Measurements from ENCODE around the gene SIRT2.
"Not testable (repeated sequence)": the region's sequence is repeated elsewhere in the genome, so short reads cannot be mapped to it uniquely, and the experiment has no call there.

The SIRT2 gene

GRCh38 chr19:38901683-38902082 is 2.3 kb upstream of the SIRT2 start:
- DNase-seq (ENCODE audit: low spot score in 2 of 2), result no peak
- ATAC-seq (replicated peaks; ENCODE audit: extremely low read depth, poor library complexity, severe bottlenecking), result no peak
- Mint-ChIP-seq H3K9me3 (no peaks in the 10 kb centered on the region), H3K4me1 (peaks cover 49% of the 10 kb centered on the region), H3K4me3 (peak overlapping the region; percentile 63), H3K36me3 (ENCODE audit: insufficient read depth) (peaks cover 40% of the 10 kb centered on the region), H3K27ac (ENCODE audit: low read depth) (no peak overlapping the region), H3K27me3 (no peaks in the 10 kb centered on the region)

- Mint-ChIP-seq H3K36me3 (ENCODE audit: insufficient read depth) (peaks cover 35% of the 10 kb centered on the region), H3K9me3 (no peaks in the 10 kb centered on the region), H3K27ac (ENCODE audit: low read depth) (peak overlapping the region; percentile 100), H3K27me3 (no peaks in the 10 kb centered on the region), H3K4me1 (peaks cover 52% of the 10 kb centered on the region), H3K4me3 (peak overlapping the region; percentile 86)
- ATAC-seq (replicated peaks; ENCODE audit: extremely low read depth, poor library complexity, severe bottlenecking) (no peak), DNase-seq (ENCODE audit: low spot score in 2 of 2) (no peak)
Measured at GRCh38 chr19:38900743-38901190, 1.3 kb upstream of the SIRT2 start.

GRCh38 chr19:38900202-38900629 is 798 bp upstream of the SIRT2 start:
- DNase-seq (ENCODE audit: low spot score in 2 of 2) (no peak), ATAC-seq (replicated peaks; ENCODE audit: extremely low read depth, poor library complexity, severe bottlenecking) (no peak)
- peaks cover 58% of the 10 kb centered on the region for H3K4me1 Mint-ChIP-seq
- H3K4me3 Mint-ChIP-seq, result peak overlapping the region; percentile 86
- peaks cover 34% of the 10 kb centered on the region for H3K36me3 Mint-ChIP-seq (ENCODE audit: insufficient read depth)
- peak overlapping the region; percentile 100 for H3K27ac Mint-ChIP-seq (ENCODE audit: low read depth)
- H3K9me3 Mint-ChIP-seq, result no peaks in the 10 kb centered on the region
- no peaks in the 10 kb centered on the region for H3K27me3 Mint-ChIP-seq

GRCh38 chr19:38898788-38899446 is 501 bp downstream of the SIRT2 start:
- H3K9me3 Mint-ChIP-seq, result no peaks in the 10 kb centered on the region
- DNase-seq (ENCODE audit: low spot score in 2 of 2), result no peak
- H3K27me3 Mint-ChIP-seq, result no peaks in the 10 kb centered on the region
- H3K27ac Mint-ChIP-seq (ENCODE audit: low read depth), result peak overlapping the region; percentile 100
- H3K36me3 Mint-ChIP-seq (ENCODE audit: insufficient read depth), result peaks cover 28% of the 10 kb centered on the region
- peak; percentile 49 for ATAC-seq (replicated peaks; ENCODE audit: extremely low read depth, poor library complexity, severe bottlenecking)
- H3K4me1 Mint-ChIP-seq, result peaks cover 58% of the 10 kb centered on the region
- H3K4me3 Mint-ChIP-seq, result peak overlapping the region; percentile 86

GRCh38 chr19:38894968-38895367 is 4.5 kb downstream of the SIRT2 start:
- Mint-ChIP-seq H3K9me3 (no peaks in the 10 kb centered on the region), H3K36me3 (ENCODE audit: insufficient read depth) (peaks cover 38% of the 10 kb centered on the region), H3K4me3 (peak overlapping the region; percentile 36), H3K27me3 (no peaks in the 10 kb centered on the region), H3K4me1 (peaks cover 41% of the 10 kb centered on the region), H3K27ac (ENCODE audit: low read depth) (peak overlapping the region; percentile 78)
- ATAC-seq (replicated peaks; ENCODE audit: extremely low read depth, poor library complexity, severe bottlenecking) (no peak), DNase-seq (ENCODE audit: low spot score in 2 of 2) (no peak)

- Mint-ChIP-seq H3K4me3 (no peak overlapping the region), H3K9me3 (no peaks in the 10 kb centered on the region), H3K27me3 (no peaks in the 10 kb centered on the region), H3K36me3 (ENCODE audit: insufficient read depth) (peaks cover 39% of the 10 kb centered on the region), H3K27ac (ENCODE audit: low read depth) (no peak overlapping the region), H3K4me1 (peaks cover 30% of the 10 kb centered on the region)
- DNase-seq (ENCODE audit: low spot score in 2 of 2) (no peak), ATAC-seq (replicated peaks; ENCODE audit: extremely low read depth, poor library complexity, severe bottlenecking) (no peak)
Measured at GRCh38 chr19:38893341-38893771, 6.1 kb downstream of the SIRT2 start.

- no peak for DNase-seq (ENCODE audit: low spot score in 2 of 2)
- Mint-ChIP-seq H3K9me3 (no peaks in the 10 kb centered on the region), H3K36me3 (ENCODE audit: insufficient read depth) (peaks cover 38% of the 10 kb centered on the region), H3K4me1 (peaks cover 25% of the 10 kb centered on the region), H3K4me3 (no peak overlapping the region), H3K27me3 (no peaks in the 10 kb centered on the region), H3K27ac (ENCODE audit: low read depth) (no peak overlapping the region)
- ATAC-seq (replicated peaks; ENCODE audit: extremely low read depth, poor library complexity, severe bottlenecking), result no peak
Measured at GRCh38 chr19:38892841-38893240, 6.6 kb downstream of the SIRT2 start.

GRCh38 chr19:38891771-38892170 is 7.6 kb downstream of the SIRT2 start:
- no peak overlapping the region for H3K27ac Mint-ChIP-seq (ENCODE audit: low read depth)
- H3K4me1 Mint-ChIP-seq, result peaks cover 17% of the 10 kb centered on the region
- DNase-seq (ENCODE audit: low spot score in 2 of 2) (no peak), ATAC-seq (replicated peaks; ENCODE audit: extremely low read depth, poor library complexity, severe bottlenecking) (no peak)
- no peaks in the 10 kb centered on the region for H3K27me3 Mint-ChIP-seq
- no peak overlapping the region for H3K4me3 Mint-ChIP-seq
- H3K36me3 Mint-ChIP-seq (ENCODE audit: insufficient read depth), result peaks cover 32% of the 10 kb centered on the region
- no peaks in the 10 kb centered on the region for H3K9me3 Mint-ChIP-seq

GRCh38 chr19:38890686-38891085 is 8.7 kb downstream of the SIRT2 start:
- Mint-ChIP-seq H3K36me3 (ENCODE audit: insufficient read depth) (peaks cover 35% of the 10 kb centered on the region), H3K27ac (ENCODE audit: low read depth) (no peak overlapping the region), H3K9me3 (no peaks in the 10 kb centered on the region), H3K4me1 (peaks cover 13% of the 10 kb centered on the region), H3K4me3 (no peak overlapping the region), H3K27me3 (no peaks in the 10 kb centered on the region)
- DNase-seq (ENCODE audit: low spot score in 2 of 2), result no peak
- no peak for ATAC-seq (replicated peaks; ENCODE audit: extremely low read depth, poor library complexity, severe bottlenecking)

GRCh38 chr19:38889803-38890202 is 9.6 kb downstream of the SIRT2 start:
- no peak for ATAC-seq (replicated peaks; ENCODE audit: extremely low read depth, poor library complexity, severe bottlenecking)
- H3K9me3 Mint-ChIP-seq, result no peaks in the 10 kb centered on the region
- H3K36me3 Mint-ChIP-seq (ENCODE audit: insufficient read depth), result peaks cover 33% of the 10 kb centered on the region
- no peak overlapping the region for H3K4me3 Mint-ChIP-seq
- no peak for DNase-seq (ENCODE audit: low spot score in 2 of 2)
- peaks cover 4% of the 10 kb centered on the region for H3K4me1 Mint-ChIP-seq
- no peaks in the 10 kb centered on the region for H3K27me3 Mint-ChIP-seq
- H3K27ac Mint-ChIP-seq (ENCODE audit: low read depth), result no peak overlapping the region

GRCh38 chr19:38888876-38889275 is 10.5 kb downstream of the SIRT2 start:
- Mint-ChIP-seq H3K36me3 (ENCODE audit: insufficient read depth) (peaks cover 33% of the 10 kb centered on the region), H3K4me3 (no peak overlapping the region), H3K27ac (ENCODE audit: low read depth) (no peak overlapping the region), H3K9me3 (no peaks in the 10 kb centered on the region), H3K4me1 (no peaks in the 10 kb centered on the region), H3K27me3 (no peaks in the 10 kb centered on the region)
- DNase-seq (ENCODE audit: low spot score in 2 of 2) (no peak), ATAC-seq (replicated peaks; ENCODE audit: extremely low read depth, poor library complexity, severe bottlenecking) (no peak)

GRCh38 chr19:38884691-38885090 is 14.7 kb downstream of the SIRT2 start:
- Mint-ChIP-seq H3K36me3 (ENCODE audit: insufficient read depth) (peaks cover 33% of the 10 kb centered on the region), H3K27ac (ENCODE audit: low read depth) (peak overlapping the region; percentile 80)
- not testable (repeated sequence) for H3K9me3 Mint-ChIP-seq; H3K4me1 Mint-ChIP-seq; H3K4me3 Mint-ChIP-seq; DNase-seq (ENCODE audit: low spot score in 2 of 2); H3K27me3 Mint-ChIP-seq; ATAC-seq (replicated peaks; ENCODE audit: extremely low read depth, poor library complexity, severe bottlenecking)

- Mint-ChIP-seq H3K36me3 (ENCODE audit: insufficient read depth) (peaks cover 32% of the 10 kb centered on the region), H3K4me1 (peaks cover 12% of the 10 kb centered on the region), H3K27me3 (no peaks in the 10 kb centered on the region), H3K4me3 (no peak overlapping the region), H3K9me3 (no peaks in the 10 kb centered on the region), H3K27ac (ENCODE audit: low read depth) (peak overlapping the region; percentile 72)
- ATAC-seq (replicated peaks; ENCODE audit: extremely low read depth, poor library complexity, severe bottlenecking) (no peak), DNase-seq (ENCODE audit: low spot score in 2 of 2) (no peak)
Measured at GRCh38 chr19:38883286-38883685, 16.1 kb downstream of the SIRT2 start.
